NCI-H226 (cell line): ENCODE measurements around the gene DHRS9.
A peak's percentile ranks its signal among the peaks of the same experiment; 100 is the strongest.
"Not testable (repeated sequence)": the region's sequence is repeated elsewhere in the genome, so short reads cannot be mapped to it uniquely, and the experiment has no call there.

Experiments used
- DNase-seq: peaks from one replicate; pipeline ENCODE4 v3.0.0-alpha.2; 2015

The DHRS9 gene

DNA sequence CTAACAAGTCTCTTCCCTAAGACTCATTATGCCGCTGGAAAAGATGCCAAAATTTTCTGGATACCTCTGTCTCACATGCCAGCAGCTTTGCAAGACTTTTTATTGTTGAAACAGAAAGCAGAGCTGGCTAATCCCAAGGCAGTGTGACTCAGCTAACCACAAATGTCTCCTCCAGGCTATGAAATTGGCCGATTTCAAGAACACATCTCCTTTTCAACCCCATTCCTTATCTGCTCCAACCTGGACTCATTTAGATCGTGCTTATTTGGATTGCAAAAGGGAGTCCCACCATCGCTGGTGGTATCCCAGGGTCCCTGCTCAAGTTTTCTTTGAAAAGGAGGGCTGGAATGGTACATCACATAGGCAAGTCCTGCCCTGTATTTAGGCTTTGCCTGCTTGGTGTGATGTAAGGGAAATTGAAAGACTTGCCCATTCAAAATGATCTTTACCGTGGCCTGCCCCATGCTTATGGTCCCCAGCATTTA lies 26.3 kb downstream of the DHRS9 start:
- DNase-seq, result peak; percentile 98

DNA sequence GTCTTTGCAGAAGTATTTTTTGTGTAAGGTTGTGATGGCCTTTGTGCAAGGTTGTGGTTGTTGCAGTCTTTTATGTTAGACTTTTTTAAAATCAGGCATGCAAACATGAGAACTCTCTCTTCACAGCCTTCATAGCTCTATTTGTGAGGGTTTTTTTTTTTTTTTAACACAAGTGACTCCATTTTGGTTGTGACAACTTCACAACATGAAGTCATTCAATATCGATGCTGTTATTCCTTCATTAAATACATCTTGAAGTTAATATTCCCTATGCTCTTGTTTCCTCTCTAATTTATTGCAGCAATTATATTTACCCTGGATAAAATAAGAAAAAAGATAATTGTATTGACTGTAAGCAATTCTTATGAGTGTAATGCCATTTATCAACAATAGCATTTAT lies 35.5 kb downstream of the DHRS9 start:
- DNase-seq, result no peak

DNA sequence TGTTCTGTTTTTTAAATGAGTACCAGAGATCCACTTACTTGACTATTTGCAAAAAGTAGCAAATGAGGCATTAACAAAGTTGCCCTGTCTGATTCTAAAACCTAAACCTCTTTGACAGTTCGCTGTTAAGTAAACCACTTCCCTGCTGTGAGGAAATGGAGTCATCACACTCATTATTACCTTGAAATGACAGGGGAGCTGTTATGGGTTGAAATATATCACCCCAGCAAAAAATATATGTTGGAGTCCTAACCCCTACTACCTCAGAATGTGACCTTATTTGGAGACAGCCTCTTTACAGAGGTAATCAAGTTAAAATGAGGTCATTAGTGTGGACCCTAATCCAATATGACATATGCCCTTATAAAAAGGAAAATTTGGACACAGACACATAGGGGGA lies 36.1 kb downstream of the DHRS9 start:
- no peak for DNase-seq

DNA sequence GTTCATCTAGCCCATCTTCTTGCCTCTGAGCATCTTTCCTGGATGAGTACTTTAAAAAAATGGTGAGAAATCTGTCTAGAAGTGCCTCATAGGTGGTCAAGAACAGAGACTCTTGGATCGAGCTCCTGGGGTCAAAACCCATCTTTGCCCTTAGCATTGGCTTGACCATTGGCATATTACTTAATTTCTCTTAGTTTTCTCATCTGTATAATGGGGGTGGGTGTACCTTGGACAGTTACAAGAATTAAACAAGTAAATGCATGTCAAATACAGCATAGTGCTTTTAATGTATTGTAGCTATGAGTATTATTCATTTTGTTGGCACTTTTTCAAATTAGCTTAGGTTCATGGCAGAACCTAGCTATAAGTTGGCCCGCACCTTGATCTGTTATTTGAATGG lies 36.8 kb downstream of the DHRS9 start:
- no peak for DNase-seq

DNA sequence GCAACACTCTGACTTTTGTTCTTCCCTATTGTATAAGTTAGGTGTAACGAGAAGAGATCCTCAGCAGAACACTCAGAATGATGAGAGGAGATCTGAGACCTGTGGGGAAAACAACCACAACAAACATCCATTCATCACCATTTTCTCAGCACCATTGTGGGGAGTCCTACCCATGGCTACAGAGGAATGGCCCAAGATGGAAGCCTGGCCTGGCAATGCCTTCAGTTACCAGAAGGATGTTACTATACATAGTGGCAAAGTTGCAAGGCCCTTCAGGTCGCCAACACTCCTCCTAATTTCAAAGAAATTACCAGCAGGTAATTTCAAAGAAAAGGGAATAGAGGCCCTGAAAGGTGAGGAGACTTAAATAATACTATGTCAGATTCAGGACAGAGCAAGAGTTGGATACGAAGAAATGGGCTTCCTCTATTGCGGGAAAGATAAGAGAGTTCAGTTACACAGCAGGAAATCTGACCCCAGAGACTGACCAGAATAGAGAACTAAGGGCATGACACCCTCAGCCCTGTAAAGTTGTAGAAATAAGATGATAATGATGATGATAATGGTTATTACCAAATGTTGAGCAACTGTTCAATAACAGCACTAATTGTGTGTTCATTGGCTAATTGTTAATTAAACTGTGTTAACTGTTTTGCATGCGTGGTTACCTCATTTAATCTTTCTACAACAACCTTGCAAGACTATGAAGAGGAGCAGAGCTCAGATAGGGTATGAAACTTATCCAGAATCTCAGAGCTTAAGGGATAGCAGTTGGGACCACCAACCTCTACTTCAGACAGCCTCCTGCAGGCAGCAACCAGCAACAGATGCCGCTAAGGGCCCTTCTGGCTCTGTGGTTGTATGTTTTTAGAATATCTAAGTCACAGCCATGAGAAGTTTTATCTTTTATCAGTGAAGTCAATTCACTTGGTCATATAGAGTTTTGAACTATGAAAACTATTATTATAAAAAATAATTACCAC lies 37.5 kb downstream of the DHRS9 start:
- DNase-seq, result no peak

DNA sequence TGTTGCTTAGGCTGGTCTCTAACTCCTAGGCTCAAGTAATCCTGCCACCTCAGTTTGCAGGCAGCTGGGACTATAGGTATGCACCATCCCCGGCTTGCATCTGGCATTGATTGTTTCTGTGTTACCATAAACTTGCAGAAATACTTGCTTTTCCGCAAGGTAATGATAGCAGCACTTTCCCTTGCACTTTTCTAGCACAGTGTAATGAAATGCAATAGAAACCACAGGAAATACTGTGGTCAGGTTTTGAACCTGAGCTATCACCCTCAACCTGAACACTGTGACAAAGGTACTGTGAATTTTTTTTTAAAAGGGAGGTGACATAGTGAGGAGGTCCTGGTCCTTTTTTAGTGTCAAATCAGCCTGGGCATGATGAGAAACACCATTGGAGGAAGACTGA lies 38.3 kb downstream of the DHRS9 start:
- no peak for DNase-seq

DNA sequence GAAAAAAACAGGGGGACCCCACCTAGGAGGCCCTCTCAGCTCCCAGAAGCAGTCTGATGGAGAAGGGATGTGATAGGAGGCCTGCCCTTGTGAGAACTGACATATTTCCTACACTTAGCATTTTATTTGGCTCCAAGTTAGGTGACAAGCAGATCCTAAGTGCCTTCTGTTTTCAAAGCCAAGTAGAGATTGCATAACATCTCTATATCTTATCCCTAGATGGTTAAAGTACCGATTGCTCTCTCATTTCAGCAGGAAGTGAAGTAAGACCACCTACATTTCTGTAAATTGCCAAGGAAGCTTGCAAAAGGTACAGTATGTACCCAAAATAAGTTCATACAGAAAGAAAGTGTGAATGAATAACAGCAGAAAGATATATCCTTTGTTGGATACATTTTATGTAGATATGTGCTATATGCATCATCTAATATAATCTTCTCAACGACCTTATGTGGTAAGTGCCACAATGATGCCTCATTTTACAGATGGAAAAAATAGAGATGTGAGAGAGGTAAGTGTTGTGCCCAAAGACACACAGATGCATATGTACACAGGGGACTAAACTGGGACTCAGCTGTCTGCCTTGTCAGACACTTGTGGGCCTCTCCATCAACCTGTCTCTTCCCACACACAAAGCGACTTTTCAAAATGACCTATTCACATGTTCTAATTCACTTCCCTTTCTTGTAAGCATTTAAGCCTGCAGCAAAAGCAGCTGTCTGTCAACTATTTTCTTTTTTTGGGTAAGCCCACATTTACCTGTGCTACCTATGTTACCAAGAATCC lies 38.9 kb downstream of the DHRS9 start:
- no peak for DNase-seq

DNA sequence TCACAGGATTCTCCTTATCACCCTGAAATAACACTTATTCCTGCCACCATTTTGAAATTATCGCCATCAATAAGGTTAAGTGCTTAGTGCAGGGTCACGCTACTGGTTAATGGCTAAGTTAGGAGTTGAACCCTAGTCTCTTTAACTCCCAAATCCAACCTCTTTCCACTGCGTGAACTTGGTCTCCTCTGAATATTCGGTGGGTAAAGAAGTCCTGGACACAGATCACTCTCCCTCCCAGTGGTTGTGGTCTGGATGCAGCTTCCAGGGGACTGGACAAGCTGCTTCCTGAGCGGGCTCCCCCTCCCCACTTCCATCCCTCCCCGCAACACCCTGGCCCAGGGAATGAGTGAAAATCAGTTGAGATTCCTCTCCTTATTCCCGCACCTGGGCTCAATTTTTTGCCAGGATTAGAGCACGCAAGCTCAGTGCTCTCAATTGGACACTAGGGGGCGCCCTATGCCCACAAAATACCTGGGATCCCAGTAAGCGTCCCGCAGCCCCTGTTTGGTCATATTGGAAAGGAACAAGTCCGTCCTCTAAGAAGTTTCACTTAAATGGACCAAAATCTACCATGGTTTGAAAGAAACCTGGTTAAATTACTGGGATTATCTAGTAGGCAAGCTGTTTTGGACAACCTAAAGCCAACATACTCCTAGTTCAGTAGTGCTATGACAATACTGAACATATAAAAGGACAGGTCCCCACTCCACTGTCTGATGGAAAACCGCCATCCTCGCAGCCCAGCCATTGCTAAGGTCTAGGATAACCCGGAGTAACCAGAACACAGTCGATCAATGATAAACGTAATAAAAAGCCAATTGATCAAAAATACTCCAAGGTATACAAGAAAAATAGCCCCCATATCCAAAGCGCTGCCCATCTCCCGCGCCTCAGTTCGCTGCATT lies 40.4 kb downstream of the DHRS9 start:
- no peak for DNase-seq

DNA sequence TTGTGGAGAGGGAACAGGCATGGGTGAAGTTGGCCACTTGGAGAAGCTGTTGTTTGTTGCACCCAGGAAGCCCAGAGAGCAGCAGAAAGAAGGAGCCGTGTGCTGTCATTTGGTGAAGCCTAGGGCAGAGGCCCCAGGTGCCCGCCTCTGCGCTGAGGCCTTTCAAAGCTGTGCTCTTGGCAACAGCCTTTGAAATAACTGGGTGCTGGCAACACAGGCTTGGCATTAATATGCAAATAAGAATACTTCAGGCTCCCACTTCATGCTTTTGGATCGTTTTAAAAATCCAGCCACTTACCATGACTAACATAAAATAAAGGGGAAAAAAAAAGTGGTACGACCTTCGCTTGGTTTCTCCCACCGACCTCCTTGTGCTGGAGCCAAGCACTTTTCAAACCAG lies 41.1 kb downstream of the DHRS9 start:
- no peak for DNase-seq

DNA sequence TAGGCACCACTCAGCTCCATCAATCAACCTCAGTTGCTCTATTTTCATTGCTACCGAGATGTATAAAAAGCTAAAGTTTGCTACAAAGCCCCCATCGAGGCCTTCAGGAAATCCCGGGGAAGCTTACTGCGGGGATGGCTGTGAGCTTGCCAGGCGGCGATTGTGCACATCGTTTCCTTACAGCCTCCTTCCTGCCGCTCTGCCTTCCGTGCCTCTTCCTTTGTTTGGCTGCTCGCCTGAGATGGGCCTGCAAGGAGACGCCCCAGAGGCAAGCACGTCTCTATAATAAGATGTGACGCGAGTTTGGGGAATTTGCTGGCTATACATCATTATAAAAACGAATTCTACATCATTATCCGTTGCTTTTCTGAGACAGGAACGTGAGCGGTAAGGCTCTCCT lies 41.6 kb downstream of the DHRS9 start:
- no peak for DNase-seq

DNA sequence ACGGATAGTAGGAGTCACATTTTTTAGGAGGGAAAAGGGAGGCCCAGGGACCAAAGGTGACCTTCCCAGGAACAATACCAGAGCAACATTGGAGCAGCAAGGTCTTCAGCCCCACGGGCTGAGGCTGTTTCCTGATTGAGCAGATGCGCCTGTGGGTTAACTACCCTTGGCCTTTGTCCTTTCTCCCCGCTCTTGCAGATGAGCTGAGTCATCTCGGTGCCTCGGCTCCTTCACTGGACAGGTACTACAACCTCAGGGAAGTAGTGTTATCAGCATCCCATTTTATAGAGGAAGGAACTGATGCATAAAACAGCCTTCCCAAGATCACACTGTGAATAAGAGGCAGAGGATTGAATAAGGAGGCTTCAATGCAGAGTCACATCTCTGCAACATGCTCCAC lies 43.5 kb downstream of the DHRS9 start:
- DNase-seq, result no peak

DNA sequence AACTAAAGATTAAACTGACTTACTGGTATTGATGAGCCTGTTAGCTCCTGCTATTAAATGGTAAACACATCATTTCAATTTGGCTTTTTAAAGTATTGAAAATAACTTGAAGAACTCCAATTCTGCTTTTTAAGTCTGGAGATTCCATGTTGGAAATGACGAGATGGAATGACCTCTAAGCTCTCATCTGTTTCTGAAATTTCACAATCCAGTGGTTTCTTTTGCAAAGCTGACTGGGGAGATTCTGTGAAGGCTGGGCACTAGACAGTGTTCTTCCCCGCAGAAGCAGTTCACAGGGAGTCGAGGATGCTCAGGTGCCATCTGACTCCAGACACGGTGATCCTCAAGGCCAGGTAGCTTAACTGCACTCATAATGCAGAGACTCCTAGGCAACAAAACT lies 44.7 kb downstream of the DHRS9 start:
- DNase-seq, result no peak

DNA sequence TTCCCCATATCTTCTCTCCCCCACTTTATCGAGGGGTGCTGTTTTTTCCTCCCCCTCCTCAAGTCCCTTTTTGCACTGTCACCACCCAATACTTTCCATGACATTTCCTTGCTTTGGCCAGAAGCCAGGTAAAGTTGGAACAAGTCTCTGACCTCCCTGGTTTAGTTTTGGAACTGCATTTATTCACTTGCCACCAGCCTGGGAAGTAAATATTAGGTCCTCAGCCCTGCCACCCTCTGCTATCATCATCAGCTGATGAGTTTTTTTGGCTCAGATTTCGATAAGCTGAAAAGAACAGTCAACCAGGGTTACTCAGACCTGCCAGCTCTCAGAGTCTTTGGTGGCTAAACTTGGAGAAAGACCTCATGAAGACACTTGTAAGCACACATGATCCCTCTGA lies 47.0 kb downstream of the DHRS9 start:
- no peak for DNase-seq

DNA sequence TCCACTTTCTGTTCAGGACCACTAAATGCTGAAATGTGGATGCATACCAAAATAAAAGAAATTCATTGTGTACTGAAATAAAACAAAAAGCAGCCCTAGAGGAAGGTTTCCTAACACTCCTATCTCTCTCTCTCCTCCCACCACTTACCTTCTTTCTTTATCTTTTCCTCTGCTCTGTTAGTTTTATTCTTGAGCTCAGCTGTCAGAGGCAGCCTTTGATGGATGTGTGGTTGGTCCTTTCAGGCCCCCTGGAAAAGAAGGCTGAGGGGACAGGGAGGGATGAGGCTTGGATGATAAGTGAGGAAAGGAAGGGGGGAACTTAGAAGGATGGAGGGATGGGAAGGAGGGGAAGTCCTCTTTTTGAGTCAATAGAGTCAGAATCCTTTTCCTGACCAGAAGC lies 47.6 kb downstream of the DHRS9 start:
- DNase-seq, result no peak

DNA sequence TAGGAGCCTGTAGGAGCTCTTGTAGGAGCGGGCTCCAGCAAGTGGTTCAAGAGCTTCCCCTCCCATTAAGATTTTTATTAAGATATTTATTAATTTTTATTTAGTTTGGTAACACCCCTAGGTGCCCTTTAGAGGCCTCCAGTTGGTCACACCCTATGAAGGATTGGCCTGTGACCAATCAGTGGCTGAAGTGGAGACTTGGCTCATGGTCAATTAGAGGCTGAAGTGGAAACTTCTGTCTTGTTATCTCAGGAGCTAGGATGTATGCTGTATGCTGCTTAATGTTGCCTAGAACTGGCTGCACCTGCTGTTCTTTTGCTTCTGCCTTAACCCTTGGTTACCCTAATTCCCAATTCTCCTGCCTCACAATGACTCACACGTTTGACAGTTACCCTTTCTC lies 48.7 kb downstream of the DHRS9 start:
- DNase-seq, result no peak

DNA sequence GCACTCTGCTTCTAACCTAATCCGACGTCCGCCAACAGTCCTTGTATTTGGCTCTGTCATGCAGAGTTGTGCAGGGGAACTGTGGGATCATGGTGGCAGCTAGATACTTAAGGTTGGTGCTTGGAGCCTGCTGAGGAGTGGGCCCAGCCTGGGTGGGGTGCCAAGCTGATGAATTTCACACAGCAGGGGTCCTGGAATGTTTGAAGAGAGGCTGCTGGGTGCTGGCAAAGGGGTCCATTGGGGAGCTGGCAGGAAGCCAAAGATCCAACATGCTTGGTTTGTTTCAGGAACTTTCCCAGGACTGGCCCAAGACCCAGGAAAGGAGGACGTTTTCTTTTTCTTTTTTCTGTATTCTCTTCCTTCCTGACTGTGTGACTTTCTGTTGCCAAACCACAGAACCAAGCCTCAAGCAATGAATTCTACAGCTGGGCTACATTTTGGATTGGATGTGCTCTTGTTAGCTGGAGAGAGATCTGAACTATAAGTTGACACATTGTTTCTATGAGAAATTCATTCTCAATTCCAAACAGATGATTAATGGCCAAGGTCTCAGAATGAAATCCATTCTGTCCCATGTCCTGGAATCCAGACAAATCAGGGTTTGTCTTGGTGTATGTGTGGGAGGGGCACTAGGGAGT lies 49.9 kb downstream of the DHRS9 start:
- DNase-seq, result no peak

DNA sequence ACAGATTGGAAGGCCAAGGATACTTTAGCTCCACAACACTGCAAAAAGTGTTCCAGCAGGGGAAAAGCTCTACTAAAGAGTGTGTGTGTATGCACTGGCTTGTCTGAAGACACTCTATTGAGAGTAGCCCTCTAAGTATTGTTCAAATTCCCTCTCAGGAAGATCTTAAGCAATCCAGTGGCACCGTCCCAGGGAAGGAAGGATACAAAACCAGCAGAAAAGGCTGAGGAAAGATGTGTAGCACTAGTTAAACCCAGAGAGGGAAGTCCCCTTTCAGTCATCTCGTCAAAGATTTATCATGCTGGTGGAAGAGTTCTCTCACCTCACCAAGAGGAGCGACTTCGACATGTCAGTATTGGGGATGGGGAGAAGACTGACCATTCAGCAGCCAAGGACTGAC lies 50.5 kb downstream of the DHRS9 start:
- no peak for DNase-seq

DNA sequence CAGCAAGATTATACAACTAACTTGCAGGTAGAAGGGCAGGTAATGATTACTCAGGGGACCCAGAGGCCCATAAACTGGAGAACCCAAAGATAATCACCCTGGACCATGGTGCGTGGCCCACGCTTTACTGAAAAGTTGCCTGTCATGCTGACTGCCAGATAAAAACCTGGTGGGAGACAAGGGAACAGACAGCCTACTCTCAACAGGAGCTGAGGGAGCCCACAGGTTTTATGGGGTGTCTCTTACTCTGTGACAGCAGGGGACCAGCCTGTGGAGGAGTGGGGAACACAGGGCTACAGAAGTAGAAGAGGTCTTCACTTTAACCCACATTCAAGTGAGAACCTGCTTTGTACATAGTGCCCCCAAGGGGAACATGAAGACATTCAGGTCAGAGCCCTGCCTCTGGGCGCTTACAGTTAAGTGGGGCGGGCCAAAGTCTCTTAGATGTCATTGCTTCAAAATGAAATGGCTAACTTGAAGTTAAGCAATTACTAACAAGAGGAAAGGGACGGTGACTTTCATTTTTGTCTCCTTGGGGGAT lies 60.4 kb downstream of the DHRS9 start:
- DNase-seq, result no peak

DNA sequence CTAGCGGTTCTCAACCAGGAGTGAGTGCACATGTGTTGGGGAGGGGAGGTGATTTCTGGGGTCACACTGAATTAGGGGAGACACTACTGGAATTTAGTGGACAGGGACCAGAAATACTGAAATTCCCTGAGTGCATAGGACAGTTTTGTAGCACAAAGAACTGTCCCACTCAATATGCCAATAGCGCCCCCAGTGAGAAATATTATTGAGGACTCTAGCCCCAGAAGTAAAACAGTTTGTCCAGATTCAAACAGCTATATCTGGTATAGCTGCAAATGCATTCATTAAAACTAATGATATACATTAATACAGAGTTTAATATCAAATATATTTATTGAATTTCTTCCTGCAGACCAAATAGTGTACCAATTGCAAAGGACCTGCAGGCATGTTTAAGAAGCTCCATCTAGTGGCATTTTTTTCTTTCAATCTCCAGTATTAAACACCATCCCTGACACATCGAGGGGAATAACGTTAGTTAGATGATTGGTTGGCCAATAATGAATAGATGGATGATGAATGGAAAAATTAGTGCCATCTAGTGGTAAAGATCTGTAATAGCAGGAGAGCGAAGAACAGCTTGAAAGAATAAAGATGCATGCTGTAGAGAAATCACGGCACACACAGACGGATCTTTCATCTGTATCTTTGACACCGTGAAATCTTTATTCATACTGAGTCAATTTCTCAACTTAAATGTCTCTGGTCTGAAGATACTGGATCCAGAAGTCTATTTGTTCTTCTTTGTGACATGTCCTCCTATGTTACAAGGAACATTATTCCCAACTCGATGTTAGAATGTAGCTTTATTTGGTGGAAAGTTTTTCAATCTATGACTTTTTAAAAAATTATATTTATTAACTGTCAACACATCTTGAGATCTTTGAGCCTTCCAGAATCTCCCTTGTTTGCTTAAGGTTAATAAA lies 62.5 kb downstream of the DHRS9 start:
- peak; percentile 32 for DNase-seq

DNA sequence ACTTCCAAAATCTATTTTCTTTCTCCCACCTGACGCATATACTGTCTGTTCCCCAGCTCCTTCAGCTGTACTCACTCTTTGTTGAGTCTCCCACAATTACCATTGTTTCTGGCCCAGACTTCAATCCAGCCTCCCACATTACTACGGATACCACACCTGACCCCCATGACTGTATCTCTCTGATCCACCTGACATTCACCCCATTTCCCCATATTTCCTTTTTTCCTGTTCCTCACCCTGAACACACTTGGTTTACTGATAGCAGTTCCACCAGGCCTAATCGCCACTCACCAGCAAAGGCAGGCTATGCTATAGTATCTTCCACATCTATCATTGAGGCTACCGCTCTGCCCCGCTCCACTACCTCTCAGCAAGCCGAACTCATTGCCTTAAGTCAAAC lies 64.9 kb downstream of the DHRS9 start:
- not testable (repeated sequence) for DNase-seq

DNA sequence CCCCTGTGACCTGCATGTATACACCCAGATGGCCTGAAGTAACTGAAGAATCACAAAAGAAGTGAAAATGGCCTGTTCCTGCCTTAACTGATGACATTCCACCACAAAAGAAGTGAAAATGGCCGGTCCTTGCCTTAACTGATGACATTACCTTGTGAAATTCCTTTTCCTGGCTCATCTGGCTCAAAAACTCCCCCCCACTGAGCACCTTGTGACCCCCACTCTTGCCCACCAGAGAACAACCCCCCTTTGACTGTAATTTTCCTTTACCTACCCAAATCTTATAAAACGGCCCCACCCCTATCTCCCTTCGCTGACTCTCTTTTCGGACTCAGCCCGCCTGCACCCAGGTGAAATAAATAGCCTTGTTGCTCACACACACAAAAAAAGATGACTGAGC lies 67.1 kb downstream of the DHRS9 start:
- not testable (repeated sequence) for DNase-seq
